Naive thymus-derived CD8-positive, alpha-beta T cell (primary cell): ENCODE data around the gene FKBP1A. TPM values are rescaled to one million over a fixed set of nuclear protein-coding genes. Genes with fewer than 3 reads are reported as not detected.
A peak's percentile ranks its signal among the peaks of the same experiment; 100 is the strongest.
"Not testable (repeated sequence)": the region's sequence is repeated elsewhere in the genome, so short reads cannot be mapped to it uniquely, and the experiment has no call there.

ENCODE experiments used
- ATAC-seq, 2 donors: fragments of 150-1000 bp; cut with Tn5 transposase in 1 of 2; sonication (Bioruptor Pico), chemical (Tn5 transposase) in 1 of 2; 1 replicate in 1 of 2; 2 replicates in 1 of 2; pipeline ENCODE4 v1.10.0; 2021; ENCODE audit warnings: mild to moderate bottlenecking in 2 of 2, moderate library complexity in 2 of 2
- POLR2A ChIA-PET: fragments of 350-600 bp; sonication (Branson Sonifier 250); formaldehyde crosslinking; loops from one replicate; lab custom pipeline; 2021; ENCODE audit warnings: antibody characterized with exemption; lab: Charles Lee
- DNase-seq, 10 donors: peaks; one replicate each; pipeline versions ENCODE4 v3.0.0 to v3.0.0-alpha.2; 2020 to 2022
- H3K27ac Mint-ChIP-seq, 10 donors: one replicate each; pipeline ENCODE4 v1.8.0; 2020 to 2022; ENCODE audit warnings: mild to moderate bottlenecking in 10 of 10, mixed read lengths in 10 of 10, moderate library complexity in 4 of 10, inconsistent platforms in 1 of 10
- H3K27me3 Mint-ChIP-seq, 5 donors: one replicate each; pipeline ENCODE4 v1.8.0; 2021 to 2022; ENCODE audit warnings: mixed read lengths in 5 of 5
- H3K36me3 Mint-ChIP-seq, 3 donors: one replicate each; pipeline ENCODE4 v1.8.0; 2020 to 2022; ENCODE audit warnings: mixed read lengths in 3 of 3, mild to moderate bottlenecking in 2 of 3, inconsistent platforms in 1 of 3
- H3K4me1 Mint-ChIP-seq, 4 donors: one replicate each; pipeline ENCODE4 v1.8.0; 2021 to 2022; ENCODE audit warnings: mixed read lengths in 4 of 4
- H3K4me3 Mint-ChIP-seq, 10 donors: one replicate each; pipeline ENCODE4 v1.8.0; 2020 to 2022; ENCODE audit warnings: mild to moderate bottlenecking in 10 of 10, mixed read lengths in 10 of 10, moderate library complexity in 6 of 10, inconsistent platforms in 1 of 10
- H3K9me3 Mint-ChIP-seq, 9 donors: one replicate each; pipeline ENCODE4 v1.8.0; 2020 to 2022; ENCODE audit warnings: mixed read lengths in 9 of 9, mild to moderate bottlenecking in 3 of 9, inconsistent platforms in 1 of 9, moderate library complexity in 1 of 9
- polyA plus RNA-seq, 3 donors: library from polyadenylated mRNA; unstranded; fragments of 300-500 nt; fragmentation: Illumina TruSeq; gene quantifications; one replicate each; pipeline ENCODE4 v1.2.3, GENCODE V29; 2021
- total RNA-seq, 8 experiments: library from RNA in 2 of 8; stranded (reverse) in 2 of 8; gene quantifications; one replicate each; pipeline ENCODE4 v1.2.3 and lab custom pipeline; 2021 to 2026

FKBP1A gene
- total and polyA plus RNA-seq, 5 experiments from 2014 or later, result 47.2 to 79.4 (median 50.4) TPM

- peaks cover 0 to 9% (median 0%) of the 10 kb centered on the region in 5 donors for H3K27me3 Mint-ChIP-seq
- H3K27ac Mint-ChIP-seq, result no peak overlapping the region
- H3K36me3 Mint-ChIP-seq, result peaks cover 0 to 18% (median 12%) of the 10 kb centered on the region in 3 donors
- peaks cover 0 to 28% (median 11%) of the 10 kb centered on the region in 9 donors for H3K9me3 Mint-ChIP-seq
- POLR2A ChIA-PET, result no interaction called here
- ATAC-seq (no peak), DNase-seq (no peak)
- no peaks in the 10 kb centered on the region for H3K4me1 Mint-ChIP-seq
- H3K4me3 Mint-ChIP-seq, result no peak overlapping the region
Observed at GRCh38 chr20:1414982-1415381, 22.1 kb upstream of the FKBP1A start.

GRCh38 chr20:1405801-1406200, 12.9 kb upstream of the FKBP1A start:
- no peak overlapping the region for H3K4me3 Mint-ChIP-seq
- DNase-seq (no peak), ATAC-seq (no peak)
- peaks cover 0 to 8% (median 0%) of the 10 kb centered on the region in 3 donors for H3K36me3 Mint-ChIP-seq
- H3K27ac Mint-ChIP-seq, result no peak overlapping the region
- H3K9me3 Mint-ChIP-seq, result peaks cover 0 to 13% (median 5%) of the 10 kb centered on the region in 9 donors
- H3K27me3 Mint-ChIP-seq, result peaks cover 0 to 9% (median 0%) of the 10 kb centered on the region in 5 donors
- H3K4me1 Mint-ChIP-seq, result peaks cover 8 to 18% (median 13%) of the 10 kb centered on the region in 4 donors
- POLR2A ChIA-PET, result no interaction called here

- Mint-ChIP-seq H3K9me3 (peaks cover 0 to 13% (median 5%) of the 10 kb centered on the region in 9 donors), H3K27me3 (peaks cover 0 to 6% (median 0%) of the 10 kb centered on the region in 5 donors), H3K4me3 (no peak overlapping the region), H3K27ac (no peak overlapping the region), H3K4me1 (peaks cover 8 to 18% (median 13%) of the 10 kb centered on the region in 4 donors), H3K36me3 (peaks cover 0 to 5% (median 0%) of the 10 kb centered on the region in 3 donors)
- DNase-seq (no peak), ATAC-seq (no peak)
- POLR2A ChIA-PET, result no interaction called here
Observed at GRCh38 chr20:1403624-1404023, 10.8 kb upstream of the FKBP1A start.

- Mint-ChIP-seq H3K9me3 (peaks cover 0 to 13% (median 5%) of the 10 kb centered on the region in 9 donors), H3K27me3 (peaks cover 0 to 5% (median 0%) of the 10 kb centered on the region in 5 donors), H3K4me3 (peak overlapping the region in 6 of 10 donors; percentile 15 to 53 (median 34)), H3K36me3 (peaks cover 0 to 5% (median 0%) of the 10 kb centered on the region in 3 donors), H3K4me1 (peaks cover 8 to 21% (median 12%) of the 10 kb centered on the region in 4 donors), H3K27ac (peak overlapping the region in 5 of 10 donors; percentile 38 to 76 (median 54))
- DNase-seq (no peak), ATAC-seq (peak in 1 of 2 donors; percentile 45)
- POLR2A ChIA-PET, result interaction anchor here (0.7 kb wide), 1 partner anchor 10 kb away, joined by 4 read pairs; no protein-coding TSS in a partner anchor
Observed at GRCh38 chr20:1402149-1402548, 9.3 kb upstream of the FKBP1A start.

- ATAC-seq (no peak), DNase-seq (no peak)
- H3K4me1 Mint-ChIP-seq, result peaks cover 9 to 27% (median 18%) of the 10 kb centered on the region in 4 donors
- peaks cover 0 to 5% (median 0%) of the 10 kb centered on the region in 5 donors for H3K27me3 Mint-ChIP-seq
- POLR2A ChIA-PET, result interaction anchor here (0.6 kb wide), 1 partner anchor 35 kb away, joined by 5 read pairs; no protein-coding TSS in a partner anchor
- peak overlapping the region in 1 of 10 donors; percentile 19 for H3K27ac Mint-ChIP-seq
- H3K9me3 Mint-ChIP-seq, result peaks cover 4 to 15% (median 7%) of the 10 kb centered on the region in 9 donors
- peaks cover 0 to 9% (median 0%) of the 10 kb centered on the region in 3 donors for H3K36me3 Mint-ChIP-seq
- no peak overlapping the region for H3K4me3 Mint-ChIP-seq
Observed at GRCh38 chr20:1401451-1401907, 8.6 kb upstream of the FKBP1A start.

- peaks cover 4 to 15% (median 7%) of the 10 kb centered on the region in 9 donors for H3K9me3 Mint-ChIP-seq
Observed at GRCh38 chr20:1399678-1400366, 7.0 kb upstream of the FKBP1A start.

GRCh38 chr20:1398185-1398584, 5.3 kb upstream of the FKBP1A start:
- Mint-ChIP-seq H3K4me1 (peaks cover 11 to 39% (median 33%) of the 10 kb centered on the region in 4 donors), H3K9me3 (peaks cover 4 to 15% (median 7%) of the 10 kb centered on the region in 9 donors)
- DNase-seq, H3K36me3 Mint-ChIP-seq, ATAC-seq, H3K27ac Mint-ChIP-seq, H3K27me3 Mint-ChIP-seq, POLR2A ChIA-PET, H3K4me3 Mint-ChIP-seq: not testable (repeated sequence)

More at GRCh38 chr20:1399678-1400366, 7.0 kb upstream of the FKBP1A start:
- not testable (repeated sequence) for ATAC-seq, H3K27me3 Mint-ChIP-seq, H3K27ac Mint-ChIP-seq, H3K36me3 Mint-ChIP-seq, H3K4me3 Mint-ChIP-seq, DNase-seq
- POLR2A ChIA-PET, result interaction anchor here (0.8 kb wide), 1 partner anchor 35 kb away, joined by 5 read pairs; no protein-coding TSS in a partner anchor
- peaks cover 10 to 29% (median 22%) of the 10 kb centered on the region in 4 donors for H3K4me1 Mint-ChIP-seq

- no peak overlapping the region for H3K27ac Mint-ChIP-seq
- H3K4me3 Mint-ChIP-seq, result no peak overlapping the region
- H3K27me3 Mint-ChIP-seq, result peaks cover 0 to 5% (median 0%) of the 10 kb centered on the region in 5 donors
- DNase-seq (no peak), ATAC-seq (no peak)
- H3K36me3 Mint-ChIP-seq, result peaks cover 0 to 7% (median 0%) of the 10 kb centered on the region in 3 donors
- peaks cover 3 to 14% (median 7%) of the 10 kb centered on the region in 9 donors for H3K9me3 Mint-ChIP-seq
- H3K4me1 Mint-ChIP-seq, result peaks cover 11 to 38% (median 33%) of the 10 kb centered on the region in 4 donors
- POLR2A ChIA-PET, result no interaction called here
Observed at GRCh38 chr20:1397710-1398109, 4.9 kb upstream of the FKBP1A start.

- POLR2A ChIA-PET, result no interaction called here
- H3K4me3 Mint-ChIP-seq, result no peak overlapping the region
- DNase-seq (no peak), ATAC-seq (no peak)
- peaks cover 8 to 33% (median 30%) of the 10 kb centered on the region in 4 donors for H3K4me1 Mint-ChIP-seq
- peaks cover 0 to 9% (median 2%) of the 10 kb centered on the region in 9 donors for H3K9me3 Mint-ChIP-seq
- peaks cover 0 to 5% (median 0%) of the 10 kb centered on the region in 3 donors for H3K36me3 Mint-ChIP-seq
- peaks cover 0 to 3% (median 0%) of the 10 kb centered on the region in 5 donors for H3K27me3 Mint-ChIP-seq
- peak overlapping the region in 2 of 10 donors; percentile 57 to 66 for H3K27ac Mint-ChIP-seq
Observed at GRCh38 chr20:1396702-1397101, 3.8 kb upstream of the FKBP1A start.

GRCh38 chr20:1396264-1396663, 3.4 kb upstream of the FKBP1A start:
- DNase-seq (no peak), ATAC-seq (no peak)
- POLR2A ChIA-PET, result no interaction called here
- H3K27me3 Mint-ChIP-seq, result peaks cover 0 to 3% (median 0%) of the 10 kb centered on the region in 5 donors
- H3K4me1 Mint-ChIP-seq, result peaks cover 11 to 38% (median 33%) of the 10 kb centered on the region in 4 donors
- H3K36me3 Mint-ChIP-seq, result peaks cover 0 to 5% (median 0%) of the 10 kb centered on the region in 3 donors
- H3K27ac Mint-ChIP-seq, result peak overlapping the region in 1 of 10 donors; percentile 66
- H3K4me3 Mint-ChIP-seq, result no peak overlapping the region
- H3K9me3 Mint-ChIP-seq, result peaks cover 0 to 9% (median 2%) of the 10 kb centered on the region in 9 donors

- no peak overlapping the region for H3K4me3 Mint-ChIP-seq
- POLR2A ChIA-PET, result no interaction called here
Observed at GRCh38 chr20:1394686-1395085, 1.8 kb upstream of the FKBP1A start.

GRCh38 chr20:1393507-1393882, 641 bp upstream of the FKBP1A start:
- ATAC-seq (no peak), DNase-seq (no peak)
- H3K36me3 Mint-ChIP-seq, result peaks cover 0 to 5% (median 0%) of the 10 kb centered on the region in 3 donors
- peak overlapping the region; percentile 80 to 99 (median 97) for H3K27ac Mint-ChIP-seq
- peaks cover 0 to 3% (median 0%) of the 10 kb centered on the region in 5 donors for H3K27me3 Mint-ChIP-seq
- POLR2A ChIA-PET, result interaction anchor here (0.8 to 3.8 kb wide), 5 partner anchors 43 to 73 kb away, joined by 3 to 24 read pairs (median 9); partner anchors contain the start of genes NSFL1C and SDCBP2
- H3K4me3 Mint-ChIP-seq, result peak overlapping the region; percentile 82 to 99 (median 95)
- H3K9me3 Mint-ChIP-seq, result peaks cover 0 to 9% (median 2%) of the 10 kb centered on the region in 9 donors
- peaks cover 28 to 65% (median 60%) of the 10 kb centered on the region in 4 donors for H3K4me1 Mint-ChIP-seq

More at GRCh38 chr20:1394686-1395085, 1.8 kb upstream of the FKBP1A start:
- Mint-ChIP-seq H3K27ac (peak overlapping the region in 1 of 10 donors; percentile 89), H3K9me3 (peaks cover 0 to 9% (median 2%) of the 10 kb centered on the region in 9 donors), H3K36me3 (peaks cover 0 to 5% (median 0%) of the 10 kb centered on the region in 3 donors), H3K4me1 (peaks cover 21 to 53% (median 48%) of the 10 kb centered on the region in 4 donors), H3K27me3 (peaks cover 0 to 3% (median 0%) of the 10 kb centered on the region in 5 donors)
- ATAC-seq (no peak), DNase-seq (no peak)
